Thyroid gland (tissue), 4 donors: Measurements from ENCODE around the gene DPYSL5.

Experiments
- POLR2A ChIP-seq, 2 donors: fragments of 450-650 bp; IDR thresholded peaks; one replicate each; pipeline ENCODE4 v1.6.1; 2017; ENCODE audit warnings: antibody characterized with exemption in 2 of 2, mild to moderate bottlenecking in 2 of 2, moderate library complexity in 1 of 2
- TF ChIP-seq, protein P1 (sequence below), 6 experiments: fragments of 200-600 bp in 3 of 6; fragments of 450-650 bp in 3 of 6; sonication (generic) in 3 of 6; IDR thresholded peaks; one replicate each; pipeline ENCODE4 v1.5.1; 2016 to 2019; ENCODE audit warnings: antibody characterized with exemption in 6 of 6, mild to moderate bottlenecking in 2 of 6, inconsistent platforms in 1 of 6, moderate library complexity in 1 of 6

DNA sequence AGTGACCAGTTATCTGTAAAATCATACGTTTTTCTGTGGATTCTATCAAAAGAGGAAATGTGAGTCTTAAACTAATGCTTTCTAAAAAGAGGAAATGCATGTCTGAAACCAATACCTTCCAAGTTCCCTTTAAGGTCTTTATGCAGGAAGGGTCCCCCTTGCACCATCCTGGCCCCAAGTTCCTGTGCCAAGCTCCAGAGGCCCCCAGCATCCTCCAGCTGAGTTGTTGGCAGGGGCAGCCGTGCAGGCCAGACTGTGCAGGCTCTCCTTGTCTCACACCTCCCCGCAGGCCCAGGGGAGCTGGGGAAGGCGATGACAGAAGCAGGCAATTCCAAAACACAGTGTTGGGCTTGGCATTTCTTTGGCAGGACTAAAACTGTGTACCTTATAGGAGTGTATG is 39.2 kb downstream of the DPYSL5 start:
- TF ChIP-seq, protein P1, sequence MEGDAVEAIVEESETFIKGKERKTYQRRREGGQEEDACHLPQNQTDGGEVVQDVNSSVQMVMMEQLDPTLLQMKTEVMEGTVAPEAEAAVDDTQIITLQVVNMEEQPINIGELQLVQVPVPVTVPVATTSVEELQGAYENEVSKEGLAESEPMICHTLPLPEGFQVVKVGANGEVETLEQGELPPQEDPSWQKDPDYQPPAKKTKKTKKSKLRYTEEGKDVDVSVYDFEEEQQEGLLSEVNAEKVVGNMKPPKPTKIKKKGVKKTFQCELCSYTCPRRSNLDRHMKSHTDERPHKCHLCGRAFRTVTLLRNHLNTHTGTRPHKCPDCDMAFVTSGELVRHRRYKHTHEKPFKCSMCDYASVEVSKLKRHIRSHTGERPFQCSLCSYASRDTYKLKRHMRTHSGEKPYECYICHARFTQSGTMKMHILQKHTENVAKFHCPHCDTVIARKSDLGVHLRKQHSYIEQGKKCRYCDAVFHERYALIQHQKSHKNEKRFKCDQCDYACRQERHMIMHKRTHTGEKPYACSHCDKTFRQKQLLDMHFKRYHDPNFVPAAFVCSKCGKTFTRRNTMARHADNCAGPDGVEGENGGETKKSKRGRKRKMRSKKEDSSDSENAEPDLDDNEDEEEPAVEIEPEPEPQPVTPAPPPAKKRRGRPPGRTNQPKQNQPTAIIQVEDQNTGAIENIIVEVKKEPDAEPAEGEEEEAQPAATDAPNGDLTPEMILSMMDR (IDR thresholded peaks at IDR 0.05): no peak
- TF ChIP-seq POLR2A (IDR thresholded peaks at IDR 0.05): no peak
